Measurements from ENCODE around the gene AFMID.
"Not testable (repeated sequence)": the region's sequence is repeated elsewhere in the genome, so short reads cannot be mapped to it uniquely, and the experiment has no call there.

AFMID gene

GRCh38 chr17:78186692-78187595 lies at the start of gene AFMID, which contains the start of gene TK1:
Gene AFMID (plus strand): TSS chr17:78187362. CDS start chr17:78187371, 9 bp downstream.
Gene TK1 (minus strand): TSS chr17:78187052. CDS start chr17:78186994, 58 bp downstream.
- peak; percentile 77 to 92 for TF ChIP-seq CTCF (IDR thresholded peaks at IDR 0.05)
- DNase-seq: peak; percentile 91 to 97
- no peaks in the 10 kb centered on the region for H3K9me3 ChIP-seq
- intact Hi-C loops (cut with DNase I; ENCODE audit: low total_unique reads): no loop called here
- peaks cover 0 to 17% (median 9%) of the 10 kb centered on the region in 3 donors for H3K36me3 ChIP-seq
- H3K4me3 ChIP-seq: peak within 1 kb of the TSS; percentile 43 to 54
- peak within 1 kb of the TSS; percentile 36 to 53 for H3K27ac ChIP-seq
- H3K27me3 ChIP-seq: no peaks in the 10 kb centered on the region
- peaks cover 0 to 20% (median 12%) of the 10 kb centered on the region in 4 donors for H3K4me1 ChIP-seq

GRCh38 chr17:78137392-78138203 lies 49.6 kb upstream of the AFMID start:
- peaks cover 0 to 12% (median 9%) of the 10 kb centered on the region in 4 donors for H3K4me1 ChIP-seq
- no peak overlapping the region for H3K27ac ChIP-seq
- intact Hi-C loops (cut with DNase I; ENCODE audit: low total_unique reads): no loop called here

GRCh38 chr17:78138204-78139060 lies 48.7 kb upstream of the AFMID start:
- no peak overlapping the region for H3K27ac ChIP-seq
- no peak for TF ChIP-seq CTCF (IDR thresholded peaks at IDR 0.05)
- intact Hi-C loops (cut with DNase I; ENCODE audit: low total_unique reads): no loop called here
- no peaks in the 10 kb centered on the region for H3K36me3 ChIP-seq
- no peaks in the 10 kb centered on the region for H3K9me3 ChIP-seq
- no peak for DNase-seq
- H3K27me3 ChIP-seq: peaks cover 0 to 30% of the 10 kb centered on the region in 2 donors
- H3K4me1 ChIP-seq: peaks cover 0 to 12% (median 9%) of the 10 kb centered on the region in 4 donors
- H3K4me3 ChIP-seq: no peak overlapping the region

More at GRCh38 chr17:78137392-78138203, 49.6 kb upstream of the AFMID start:
- Histone ChIP-seq H3K4me3 (no peak overlapping the region), H3K36me3 (no peaks in the 10 kb centered on the region), H3K27me3 (peaks cover 0 to 32% of the 10 kb centered on the region in 2 donors), H3K9me3 (no peaks in the 10 kb centered on the region)
- no peak for TF ChIP-seq CTCF (IDR thresholded peaks at IDR 0.05)
- no peak for DNase-seq

GRCh38 chr17:78139861-78140168 lies 47.3 kb upstream of the AFMID start:
- H3K4me3 ChIP-seq; H3K36me3 ChIP-seq; H3K27ac ChIP-seq; H3K9me3 ChIP-seq; DNase-seq; intact Hi-C loops (cut with DNase I; ENCODE audit: low total_unique reads): not testable (repeated sequence)
- peaks cover 0 to 26% (median 20%) of the 10 kb centered on the region in 4 donors for H3K4me1 ChIP-seq
- peaks cover 0 to 21% of the 10 kb centered on the region in 2 donors for H3K27me3 ChIP-seq

- Histone ChIP-seq H3K27ac (no peak overlapping the region), H3K36me3 (no peaks in the 10 kb centered on the region), H3K4me3 (peak overlapping the region in 1 of 2 donors; percentile 7), H3K27me3 (peaks cover 0 to 21% of the 10 kb centered on the region in 2 donors), H3K9me3 (no peaks in the 10 kb centered on the region), H3K4me1 (peaks cover 0 to 32% (median 26%) of the 10 kb centered on the region in 4 donors)
- intact Hi-C loops (cut with DNase I; ENCODE audit: low total_unique reads): no loop called here
- no peak for TF ChIP-seq CTCF (IDR thresholded peaks at IDR 0.05)
- peak; percentile 81 to 90 for DNase-seq
These were observed 46.8 kb upstream of the AFMID start for GRCh38 chr17:78140169-78141051.

Data from tibial artery (tissue), 4 donors.